A549 (cell line): Measurements from ENCODE around the gene SEC63. TPM values are rescaled to one million over a fixed set of nuclear protein-coding genes. Genes with fewer than 3 reads are reported as not detected.

Experiments used
- ATAC-seq, 2 experiments: fragments of 200-7000 bp in 1 of 2; fragments of >200 bp in 1 of 2; cut with Nextera tagmentation in 1 of 2; cut with Tn5 transposase in 1 of 2; 3 replicates each; pipeline versions ENCODE4 v1.8.0 to v1.9.1; 2018 to 2020; ENCODE audit warnings: mild to moderate bottlenecking in 1 of 2, moderate library complexity in 1 of 2
- CTCF ChIA-PET: fragments of 300-600 bp; sonication (Branson Sonifier 250); formaldehyde crosslinking; extraction: SDS; loops from one replicate; lab custom pipeline; 2021; ENCODE audit warnings: antibody characterized with exemption, inconsistent platforms; lab: Yijun Ruan, JAX
- POLR2A ChIA-PET: fragments of 350-600 bp; formaldehyde crosslinking; extraction: SDS; loops from one replicate; lab custom pipeline; 2021; ENCODE audit warnings: antibody characterized with exemption, inconsistent platforms; lab: Yijun Ruan, JAX
- DNase-seq, 2 experiments: peaks; one replicate each; pipeline versions ENCODE4 v3.0.0 to v3.0.0-alpha.2; 2011 to 2016; ENCODE audit warnings: low read depth in 1 of 2, low spot score in 1 of 2
- FAIRE-seq: peaks from 2 replicates; lab custom pipeline; 2011; peaks lifted over from hg19 to GRCh38; lab: Jason Lieb, UNC
- H3K27ac ChIP-seq, 2 experiments: fragments of >200 bp; sonication (Bioruptor Twin); formaldehyde crosslinking; 3 replicates each; pipeline ENCODE4 v1.5.1; 2016 to 2017
- H3K4me1 ChIP-seq: fragments of >200 bp; sonication (Bioruptor Twin); formaldehyde crosslinking; 3 replicates; pipeline ENCODE4 v1.6.1; 2016
- H3K4me2 ChIP-seq: fragments of >200 bp; sonication (Bioruptor Twin); formaldehyde crosslinking; 3 replicates; pipeline ENCODE4 v1.6.1; 2016
- H3K4me3 ChIP-seq: fragments of >200 bp; sonication (Bioruptor Twin); formaldehyde crosslinking; 3 replicates; pipeline ENCODE4 v1.5.1; 2016
- H3K9me3 ChIP-seq: fragments of >200 bp; sonication (Bioruptor Twin); formaldehyde crosslinking; 3 replicates; pipeline ENCODE4 v1.6.1; 2016
- CEBPB ChIP-seq, 2 experiments: fragments of >200 bp in 1 of 2; sonication (Bioruptor Twin) in 1 of 2; formaldehyde crosslinking in 1 of 2; IDR thresholded peaks; 2 replicates each; pipeline ENCODE4 v1.6.1; 2012 to 2016
- CHD2 ChIP-seq: fragments of 150-350 bp; IDR thresholded peaks from 2 replicates; pipeline ENCODE4 v1.6.1; 2014; ENCODE audit warnings: low read length; ENCODE audit not compliant: partially characterized antibody
- EP300 ChIP-seq, 2 experiments: fragments of >200 bp; sonication (Bioruptor Twin); formaldehyde crosslinking; IDR thresholded peaks; 2 replicates in 1 of 2; 3 replicates in 1 of 2; pipeline ENCODE4 v1.6.1; 2016 to 2017
- ESRRA ChIP-seq: fragments of 150-350 bp; IDR thresholded peaks from 2 replicates; pipeline ENCODE4 v1.6.1; 2014; ENCODE audit warnings: mild to moderate bottlenecking, low read length, borderline replicate concordance
- FOSB ChIP-seq: fragments of 250-450 bp; sonication (Bioruptor Pico); IDR thresholded peaks from 2 replicates; pipeline ENCODE4 v1.5.0; 2020; ENCODE audit warnings: mild to moderate bottlenecking, moderate library complexity
- FOXS1 ChIP-seq: fragments of 250-450 bp; sonication (Bioruptor Pico); IDR thresholded peaks from 2 replicates; pipeline ENCODE4 v1.5.0; 2020; ENCODE audit warnings: mild to moderate bottlenecking, moderate library complexity
- GATA3 ChIP-seq: IDR thresholded peaks from 2 replicates; pipeline ENCODE4 v1.6.1; 2012; ENCODE audit warnings: borderline replicate concordance
- HDAC2 ChIP-seq: fragments of 200-600 bp; sonication (generic); IDR thresholded peaks from 2 replicates; pipeline ENCODE4 v1.6.1; 2016
- HOXA7 ChIP-seq: fragments of 250-450 bp; sonication (Bioruptor Pico); IDR thresholded peaks from 2 replicates; pipeline ENCODE4 v1.5.0; 2020; ENCODE audit warnings: mild to moderate bottlenecking, moderate library complexity
- JUNB ChIP-seq: fragments of >200 bp; sonication (Bioruptor Twin); formaldehyde crosslinking; IDR thresholded peaks from 2 replicates; pipeline ENCODE4 v1.6.1; 2016
- KDM1A ChIP-seq: fragments of 200-600 bp; sonication (generic); IDR thresholded peaks from 2 replicates; pipeline ENCODE4 v1.6.1; 2016; ENCODE audit warnings: low read depth, mild to moderate bottlenecking
- MAFK ChIP-seq: fragments of 450-650 bp; IDR thresholded peaks from 2 replicates; pipeline ENCODE4 v1.6.1; 2014; ENCODE audit not compliant: partially characterized antibody
- NFE2L2 ChIP-seq: fragments of 150-350 bp; conservative IDR thresholded peaks from 2 replicates; pipeline ENCODE4 v1.6.1; 2014; ENCODE audit warnings: low read length
- PHF8 ChIP-seq: fragments of 200-600 bp; sonication (generic); IDR thresholded peaks from 2 replicates; pipeline ENCODE4 v1.6.1; 2016; ENCODE audit warnings: low read depth, mild to moderate bottlenecking, antibody characterized with exemption, moderate library complexity, borderline replicate concordance
- POLR2A ChIP-seq: IDR thresholded peaks from 2 replicates; pipeline ENCODE4 v1.6.1; 2012; ENCODE audit warnings: mild to moderate bottlenecking, low read length
- POLR2AphosphoS2 ChIP-seq: conservative IDR thresholded peaks from 2 replicates; pipeline ENCODE4 v1.6.1; 2012; ENCODE audit warnings: low read length, improper control_type of control experiment, inconsistent platforms
- RAD21 ChIP-seq, 2 experiments: fragments of >200 bp in 1 of 2; sonication (Bioruptor Twin) in 1 of 2; formaldehyde crosslinking in 1 of 2; IDR thresholded peaks in 1 of 2; conservative IDR thresholded peaks in 1 of 2; 2 replicates in 1 of 2; 3 replicates in 1 of 2; pipeline ENCODE4 v1.6.1; 2012 to 2018; ENCODE audit warnings: inconsistent platforms in 1 of 2
- RCOR1 ChIP-seq: fragments of 150-350 bp; IDR thresholded peaks from 2 replicates; pipeline ENCODE4 v1.6.1; 2014; ENCODE audit warnings: antibody characterized with exemption, low read length, low read depth
- SMC3 ChIP-seq: fragments of >200 bp; sonication (Bioruptor Twin); formaldehyde crosslinking; IDR thresholded peaks from 3 replicates; pipeline ENCODE4 v1.6.1; 2018; ENCODE audit warnings: inconsistent platforms
- TP53 ChIP-seq: fragments of 250-450 bp; sonication (Bioruptor Pico); IDR thresholded peaks from 2 replicates; pipeline ENCODE4 v1.5.0; 2021; ENCODE audit warnings: mild to moderate bottlenecking, moderate library complexity
- ZC3H11A ChIP-seq: fragments of 450-650 bp; IDR thresholded peaks from 2 replicates; pipeline ENCODE4 v1.6.1; 2014; ENCODE audit warnings: antibody characterized with exemption, mild to moderate bottlenecking
- ZFP36 ChIP-seq: fragments of 450-650 bp; IDR thresholded peaks from 2 replicates; pipeline ENCODE4 v1.6.1; 2014; ENCODE audit warnings: borderline replicate concordance; ENCODE audit not compliant: partially characterized antibody
- ZNF302 ChIP-seq: fragments of 250-450 bp; sonication (Bioruptor Pico); IDR thresholded peaks from 2 replicates; pipeline ENCODE4 v1.9.0; 2021; ENCODE audit warnings: inconsistent platforms, mild to moderate bottlenecking, moderate library complexity
- ZSCAN20 ChIP-seq: fragments of 250-450 bp; sonication (Bioruptor Pico); IDR thresholded peaks from 2 replicates; pipeline ENCODE4 v1.8.0; 2022; ENCODE audit warnings: mild to moderate bottlenecking, moderate library complexity
- WGBS: methylation state at CpG from one replicate; pipeline ENCODE4 v1.1.6; 2017; ENCODE audit errors: missing lambda C conversion rate; 5-methylcytosine and 5-hydroxymethylcytosine counted together
- polyA plus RNA-seq, 4 experiments: library from polyadenylated mRNA; depleted of rRNA in 3 of 4; stranded (reverse); fragments of >200 nt; fragmentation: RNase III in 1 of 4; extraction: RNeasy Plus Mini Kit Qiagen cat#74134 plus additional on column Dnase treatment in 1 of 4; gene quantifications; 2 replicates in 3 of 4; 3 replicates in 1 of 4; pipeline ENCODE4 v1.2.3, GENCODE V29; 2011 to 2017
- TF ChIP-seq, protein P1 (sequence below): fragments of >200 bp; sonication (Bioruptor Twin); formaldehyde crosslinking; IDR thresholded peaks from 3 replicates; pipeline ENCODE4 v1.6.1; 2016
- TF ChIP-seq, protein P2 (sequence below): IDR thresholded peaks from 2 replicates; pipeline ENCODE4 v1.6.1; 2012
- TF ChIP-seq, protein P3 (sequence below): fragments of 250-450 bp; sonication (Bioruptor Pico); IDR thresholded peaks from 2 replicates; pipeline ENCODE4 v1.5.0; 2021; ENCODE audit warnings: mild to moderate bottlenecking, moderate library complexity, borderline replicate concordance
- TF ChIP-seq, protein P4 (sequence below): IDR thresholded peaks from 2 replicates; pipeline ENCODE4 v1.6.1; 2012; ENCODE audit warnings: low read depth, borderline replicate concordance

Gene SEC63
- polyA plus RNA-seq, 2 of the 4 experiments (the other 2 are of a cell fraction): 23.0 to 69.3 TPM

DNA sequence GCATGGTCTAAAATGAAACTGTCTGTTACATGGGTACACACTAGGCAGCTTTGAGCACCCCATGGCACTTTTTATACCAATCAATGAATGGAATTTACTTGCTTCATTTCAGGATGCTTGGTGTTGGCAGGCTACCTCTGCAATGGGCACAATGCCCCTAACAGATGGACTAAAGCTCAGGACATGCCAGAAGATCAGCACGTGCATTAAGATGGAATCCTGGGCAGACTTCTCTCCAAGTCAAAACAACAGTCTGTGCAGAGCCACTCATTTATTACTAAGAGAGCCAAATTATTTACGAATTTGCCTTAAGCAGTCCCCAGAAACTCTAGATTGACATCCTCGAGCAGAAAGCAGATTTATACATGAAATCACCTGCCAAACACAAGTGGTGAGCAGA lies 78.1 kb downstream of the SEC63 start (continued):
- TF ChIP-seq ZC3H11A (no peak), ZNF302 (no peak), POLR2AphosphoS2 (no peak), ZFP36 (no peak), HDAC2 (no peak), FOXS1 (no peak), FOSB (CRISPR knock-in tag) (no peak)
- TF ChIP-seq, protein P1, sequence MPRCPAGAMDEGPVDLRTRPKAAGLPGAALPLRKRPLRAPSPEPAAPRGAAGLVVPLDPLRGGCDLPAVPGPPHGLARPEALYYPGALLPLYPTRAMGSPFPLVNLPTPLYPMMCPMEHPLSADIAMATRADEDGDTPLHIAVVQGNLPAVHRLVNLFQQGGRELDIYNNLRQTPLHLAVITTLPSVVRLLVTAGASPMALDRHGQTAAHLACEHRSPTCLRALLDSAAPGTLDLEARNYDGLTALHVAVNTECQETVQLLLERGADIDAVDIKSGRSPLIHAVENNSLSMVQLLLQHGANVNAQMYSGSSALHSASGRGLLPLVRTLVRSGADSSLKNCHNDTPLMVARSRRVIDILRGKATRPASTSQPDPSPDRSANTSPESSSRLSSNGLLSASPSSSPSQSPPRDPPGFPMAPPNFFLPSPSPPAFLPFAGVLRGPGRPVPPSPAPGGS: no peak

DNA sequence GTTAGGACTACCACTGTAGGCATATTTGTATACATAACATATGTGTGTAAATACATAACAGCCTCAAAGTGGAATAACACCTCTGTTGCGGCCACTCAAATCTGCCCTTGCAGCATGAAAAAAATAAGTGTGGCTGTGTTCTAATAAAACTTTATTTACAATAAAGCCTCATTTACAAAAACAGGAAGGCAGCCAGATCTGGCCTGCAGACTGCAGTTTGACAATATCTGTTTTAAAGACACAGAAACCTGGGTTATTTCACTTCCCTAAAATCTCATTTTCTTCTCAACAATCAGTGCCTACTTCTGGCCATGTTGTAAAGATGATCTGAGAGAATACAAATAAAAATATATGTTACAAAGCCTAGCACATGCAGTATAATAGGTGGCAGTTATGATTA lies 80.0 kb downstream of the SEC63 start:
- Histone ChIP-seq H3K27ac (no peak overlapping the region), H3K4me1 (no peaks in the 10 kb centered on the region), H3K4me2 (no peak overlapping the region), H3K4me3 (no peak overlapping the region), H3K9me3 (no peaks in the 10 kb centered on the region)
- ChIA-PET CTCF (no interaction called here), POLR2A (no interaction called here)
- TF ChIP-seq RAD21 (conservative IDR thresholded peaks at IDR 0.05 in 1 of 2, IDR thresholded peaks at IDR 0.05 in 1 of 2) (no peak), CHD2 (no peak), GATA3 (no peak), CEBPB (IDR thresholded peaks at IDR 0.05) (no peak), KDM1A (no peak), NFE2L2 (no peak), POLR2A (no peak)
- ATAC-seq: no peak
- 100% methylated on average over 1 of the region's 1 CpG for WGBS
- no peak for DNase-seq
- FAIRE-seq: no peak

DNA sequence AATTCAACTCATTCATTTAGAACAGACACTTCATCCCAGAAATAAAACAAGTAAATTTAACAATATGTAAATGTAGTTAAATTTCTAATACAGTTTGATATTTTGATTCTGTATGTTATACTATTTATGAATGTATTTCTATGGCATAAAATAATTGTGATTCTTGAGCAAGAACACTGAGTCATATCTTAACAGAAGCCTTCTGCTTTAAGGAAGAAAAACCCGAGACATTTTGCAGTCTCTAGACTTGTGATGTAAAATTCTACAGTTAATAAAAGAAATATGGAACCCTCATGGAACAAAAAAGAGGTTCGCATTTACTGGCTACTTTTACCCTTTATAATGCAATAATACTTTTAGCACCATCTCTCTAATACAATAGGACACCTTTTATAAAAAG lies 86.0 kb downstream of the SEC63 start:
- ATAC-seq (no peak), FAIRE-seq (no peak), DNase-seq (no peak)
- TF ChIP-seq RAD21 (conservative IDR thresholded peaks at IDR 0.05 in 1 of 2, IDR thresholded peaks at IDR 0.05 in 1 of 2): no peak
- TF ChIP-seq, protein P2, sequence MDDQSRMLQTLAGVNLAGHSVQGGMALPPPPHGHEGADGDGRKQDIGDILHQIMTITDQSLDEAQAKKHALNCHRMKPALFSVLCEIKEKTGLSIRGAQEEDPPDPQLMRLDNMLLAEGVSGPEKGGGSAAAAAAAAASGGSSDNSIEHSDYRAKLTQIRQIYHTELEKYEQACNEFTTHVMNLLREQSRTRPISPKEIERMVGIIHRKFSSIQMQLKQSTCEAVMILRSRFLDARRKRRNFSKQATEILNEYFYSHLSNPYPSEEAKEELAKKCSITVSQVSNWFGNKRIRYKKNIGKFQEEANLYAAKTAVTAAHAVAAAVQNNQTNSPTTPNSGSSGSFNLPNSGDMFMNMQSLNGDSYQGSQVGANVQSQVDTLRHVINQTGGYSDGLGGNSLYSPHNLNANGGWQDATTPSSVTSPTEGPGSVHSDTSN: no peak
- TF ChIP-seq SMC3: no peak
- no peak for TF ChIP-seq CHD2
- TF ChIP-seq EP300 (IDR thresholded peaks at IDR 0.05): no peak
- TF ChIP-seq POLR2A: no peak
- no peak for TF ChIP-seq HOXA7 (CRISPR knock-in tag)
- no peak for TF ChIP-seq ESRRA
- TF ChIP-seq, protein P3, sequence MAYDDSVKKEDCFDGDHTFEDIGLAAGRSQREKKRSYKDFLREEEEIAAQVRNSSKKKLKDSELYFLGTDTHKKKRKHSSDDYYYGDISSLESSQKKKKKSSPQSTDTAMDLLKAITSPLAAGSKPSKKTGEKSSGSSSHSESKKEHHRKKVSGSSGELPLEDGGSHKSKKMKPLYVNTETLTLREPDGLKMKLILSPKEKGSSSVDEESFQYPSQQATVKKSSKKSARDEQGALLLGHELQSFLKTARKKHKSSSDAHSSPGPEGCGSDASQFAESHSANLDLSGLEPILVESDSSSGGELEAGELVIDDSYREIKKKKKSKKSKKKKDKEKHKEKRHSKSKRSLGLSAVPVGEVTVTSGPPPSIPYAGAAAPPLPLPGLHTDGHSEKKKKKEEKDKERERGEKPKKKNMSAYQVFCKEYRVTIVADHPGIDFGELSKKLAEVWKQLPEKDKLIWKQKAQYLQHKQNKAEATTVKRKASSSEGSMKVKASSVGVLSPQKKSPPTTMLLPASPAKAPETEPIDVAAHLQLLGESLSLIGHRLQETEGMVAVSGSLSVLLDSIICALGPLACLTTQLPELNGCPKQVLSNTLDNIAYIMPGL (CRISPR knock-in tag): no peak
- no peak for TF ChIP-seq RCOR1
- TF ChIP-seq TP53 (CRISPR knock-in tag): no peak
- no peak for TF ChIP-seq ZNF302
- no peak for TF ChIP-seq MAFK
- TF ChIP-seq, protein P4, sequence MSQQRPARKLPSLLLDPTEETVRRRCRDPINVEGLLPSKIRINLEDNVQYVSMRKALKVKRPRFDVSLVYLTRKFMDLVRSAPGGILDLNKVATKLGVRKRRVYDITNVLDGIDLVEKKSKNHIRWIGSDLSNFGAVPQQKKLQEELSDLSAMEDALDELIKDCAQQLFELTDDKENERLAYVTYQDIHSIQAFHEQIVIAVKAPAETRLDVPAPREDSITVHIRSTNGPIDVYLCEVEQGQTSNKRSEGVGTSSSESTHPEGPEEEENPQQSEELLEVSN: no peak
- no peak for TF ChIP-seq KDM1A
- no peak for TF ChIP-seq ZSCAN20
- TF ChIP-seq PHF8: no peak
- TF ChIP-seq JUNB: no peak
- H3K4me1 ChIP-seq: 0 out of 3 replicates have a peak, but pooled peaks cover 6% of the 10 kb centered on the region
- no peak overlapping the region for H3K4me3 ChIP-seq
- H3K9me3 ChIP-seq: no peaks in the 10 kb centered on the region
- WGBS: 86% methylated on average over 2 of the region's 2 CpGs
- ChIA-PET CTCF (no interaction called here), POLR2A (no interaction called here)
- H3K27ac ChIP-seq: no peak overlapping the region
- no peak overlapping the region for H3K4me2 ChIP-seq
